SIG-M5 (cell line): ENCODE data around the gene MDFI.

Experiments used
- DNase-seq: peaks from one replicate; lab custom pipeline; 2025; lab: John Stamatoyannopoulos, UW

Gene MDFI

DNA sequence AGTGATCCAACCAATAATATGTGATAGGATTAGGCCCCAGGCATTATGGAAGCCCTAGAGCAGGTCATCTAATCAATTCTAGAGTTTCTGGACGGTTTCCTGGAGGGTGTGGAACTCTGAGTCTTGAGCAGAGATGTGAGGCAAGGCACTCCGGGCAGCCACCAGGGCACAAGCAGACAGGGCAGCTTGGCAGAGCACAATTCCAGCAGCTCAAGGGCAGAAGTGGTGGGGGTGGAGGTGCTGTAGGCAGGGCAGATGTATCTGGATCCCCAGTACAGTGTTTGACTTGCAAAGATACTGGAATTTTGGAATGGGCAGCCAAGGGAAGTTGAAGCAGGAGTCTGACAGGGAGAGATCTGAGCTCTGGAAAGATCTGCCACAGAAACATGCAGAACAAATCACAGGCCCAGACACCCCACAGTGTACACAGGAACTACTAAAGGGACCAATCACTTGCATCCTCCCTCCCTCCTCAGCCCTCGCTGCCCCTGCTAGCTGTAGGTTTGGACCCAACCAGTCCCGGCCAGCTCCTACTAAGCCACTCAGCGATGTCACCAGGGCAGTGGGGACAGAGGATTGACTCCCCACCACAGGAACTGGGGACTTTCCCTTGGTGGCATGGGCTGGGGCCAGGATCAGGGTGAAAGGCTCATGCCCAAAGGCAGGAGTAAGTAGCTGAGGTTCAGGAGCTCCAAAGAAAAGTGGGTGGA lies 50.1 kb downstream of the MDFI start:
- no peak for DNase-seq

DNA sequence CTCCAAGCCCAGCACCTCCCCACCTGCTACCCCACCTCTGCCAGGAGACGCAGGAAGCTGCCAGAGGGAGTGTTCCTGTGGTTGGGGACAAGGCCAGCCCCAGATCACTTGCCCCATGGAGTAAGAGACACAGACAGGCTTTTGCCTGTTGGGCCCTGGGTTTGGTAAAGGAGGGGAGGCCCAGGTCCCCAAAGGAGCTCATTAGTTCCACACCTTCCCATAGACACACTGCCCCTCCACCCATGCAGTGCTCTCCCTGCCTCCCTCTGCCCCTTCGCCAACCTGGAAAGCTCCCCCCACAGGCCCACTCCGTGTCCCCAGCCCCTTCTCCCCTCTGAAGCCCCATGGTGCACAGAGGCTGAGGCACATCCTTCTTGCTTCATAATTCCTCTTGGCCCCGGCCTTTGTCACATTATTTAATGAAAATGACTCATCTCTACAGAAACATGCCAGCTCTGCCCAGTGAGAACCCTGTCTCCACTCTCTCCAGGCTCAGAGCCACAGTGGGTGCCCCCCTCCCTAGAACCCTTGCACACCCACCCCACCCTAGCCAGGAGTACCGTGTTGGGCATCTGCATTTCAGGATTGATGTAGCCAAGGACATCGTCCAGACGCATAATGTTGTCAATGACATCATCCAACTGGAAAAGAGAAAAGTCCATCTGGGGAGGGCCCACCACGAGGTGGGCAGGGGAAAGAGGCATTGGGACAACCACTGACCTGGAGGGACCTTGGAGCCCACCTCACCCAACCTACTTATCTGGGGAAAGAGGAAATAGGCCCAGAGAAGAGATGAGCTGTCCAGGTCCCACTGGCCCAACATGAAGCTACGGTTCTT lies 51.1 kb downstream of the MDFI start:
- no peak for DNase-seq

DNA sequence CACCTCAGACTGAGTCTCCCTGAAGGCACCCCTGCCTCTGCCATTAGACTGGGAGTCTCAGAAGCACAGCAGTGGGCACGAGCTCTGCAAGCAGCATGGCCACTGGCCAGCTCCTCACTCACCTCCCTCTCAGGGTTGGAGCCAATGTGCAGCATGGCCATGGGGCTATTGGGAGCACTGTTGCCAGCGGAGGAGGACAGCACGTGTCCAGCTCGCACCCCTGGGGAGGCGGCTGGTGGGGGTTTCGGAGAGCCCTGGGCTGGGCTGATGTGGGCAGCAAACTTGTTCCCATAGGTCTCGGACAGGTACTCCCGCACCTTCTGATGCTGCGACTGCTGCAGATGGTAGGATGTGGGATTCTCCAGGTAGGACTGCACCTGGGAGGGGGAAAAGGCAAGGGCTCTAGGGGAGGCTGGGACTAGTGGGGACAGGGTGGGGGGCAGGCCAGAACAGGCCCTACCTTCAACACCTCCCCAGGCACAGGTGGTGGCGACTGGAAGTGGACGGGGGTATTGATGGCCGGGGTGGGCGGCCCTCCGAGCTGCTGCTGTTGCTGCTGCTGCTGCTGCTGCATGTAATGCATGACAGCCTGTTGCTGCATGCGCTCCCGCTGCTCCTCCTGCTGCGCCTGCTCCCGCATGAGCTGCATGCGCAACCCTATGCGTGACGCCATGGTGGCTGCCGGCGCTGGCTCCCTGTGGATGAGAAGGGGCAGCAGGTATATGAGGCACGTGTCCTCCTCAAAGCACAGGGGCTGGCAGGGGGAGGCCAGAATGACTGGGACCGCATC lies 52.5 kb downstream of the MDFI start:
- DNase-seq, result no peak

- DNase-seq, result no peak
Measured at GRCh38 chr6:41691426-41692079, 53.3 kb downstream of the MDFI start.

DNA sequence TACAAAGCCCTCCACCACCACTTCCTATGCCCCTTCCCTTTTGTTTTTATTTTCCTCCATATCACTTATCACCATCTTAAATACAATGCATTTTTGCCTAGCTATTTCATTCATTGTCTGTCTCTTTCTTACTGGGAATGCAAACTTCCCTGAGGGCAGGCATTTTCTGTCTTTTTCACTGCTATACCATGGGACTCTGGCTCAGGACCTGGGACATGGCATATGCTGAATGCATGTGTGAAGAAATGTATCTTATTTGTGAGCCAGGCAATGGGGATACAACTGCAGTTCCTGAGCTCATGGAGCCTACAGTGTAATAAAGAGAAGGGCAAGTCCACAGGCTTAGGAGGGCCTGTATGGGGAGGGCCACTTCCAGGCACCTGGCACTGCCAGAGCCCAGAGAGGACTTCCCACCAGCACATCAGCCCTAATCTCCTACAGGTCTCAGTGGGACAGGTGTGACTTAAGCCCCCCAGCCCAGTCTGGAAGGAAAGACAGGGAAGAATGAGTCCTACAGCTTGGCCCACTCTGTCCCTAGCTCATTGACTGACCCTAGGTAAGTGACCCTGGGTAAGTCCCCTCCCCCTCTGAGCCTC lies 53.9 kb downstream of the MDFI start:
- no peak for DNase-seq

- no peak for DNase-seq
Measured at GRCh38 chr6:41692730-41693129, 54.5 kb downstream of the MDFI start.

DNA sequence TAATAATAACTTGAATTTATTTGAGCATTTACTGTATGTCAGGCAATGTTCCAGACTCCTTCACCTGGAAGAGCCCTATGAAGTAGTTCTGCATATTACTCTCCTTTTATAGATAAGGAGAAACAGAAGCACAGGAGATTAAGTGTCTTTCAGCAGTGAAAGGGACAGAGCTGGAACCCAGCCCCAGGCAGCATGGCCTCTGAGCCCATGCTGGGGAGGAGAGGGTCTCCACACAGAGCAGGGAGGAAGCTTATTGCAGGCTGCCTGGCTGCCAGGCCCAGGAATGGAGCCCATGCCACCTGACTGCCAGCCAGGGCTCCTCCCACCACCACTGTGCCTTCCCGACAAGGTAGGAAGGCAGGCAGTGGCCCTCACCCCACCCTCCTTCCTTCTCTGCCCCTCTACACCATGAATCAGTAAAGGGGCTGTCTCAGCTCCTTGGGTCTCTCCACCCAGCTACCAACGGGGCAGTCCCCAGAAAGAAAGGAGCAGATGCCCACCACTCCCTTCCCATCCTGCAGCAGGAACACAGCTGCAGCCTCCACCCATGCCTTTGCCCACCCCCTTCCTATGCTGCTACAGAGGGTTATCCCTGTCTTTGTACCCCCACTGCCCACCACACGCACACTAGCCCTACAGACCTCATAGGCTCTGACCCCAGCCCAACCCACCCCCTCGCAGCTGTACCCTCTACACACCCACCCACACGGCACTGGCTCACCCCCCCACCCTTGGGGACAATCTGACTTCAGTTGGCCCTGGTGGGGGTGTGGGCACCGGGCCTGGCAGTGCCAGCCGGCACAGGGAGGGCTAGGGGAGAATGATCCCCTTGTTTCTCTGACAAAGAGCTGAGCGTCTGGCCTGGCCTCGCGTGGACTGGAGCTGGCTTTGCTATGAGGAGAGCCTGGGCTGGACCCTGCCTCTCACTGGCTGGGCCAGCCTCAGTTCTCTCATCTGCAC lies 55.3 kb downstream of the MDFI start:
- DNase-seq, result no peak

GRCh38 chr6:41694815-41695526 lies 56.7 kb downstream of the MDFI start:
- no peak for DNase-seq

DNA sequence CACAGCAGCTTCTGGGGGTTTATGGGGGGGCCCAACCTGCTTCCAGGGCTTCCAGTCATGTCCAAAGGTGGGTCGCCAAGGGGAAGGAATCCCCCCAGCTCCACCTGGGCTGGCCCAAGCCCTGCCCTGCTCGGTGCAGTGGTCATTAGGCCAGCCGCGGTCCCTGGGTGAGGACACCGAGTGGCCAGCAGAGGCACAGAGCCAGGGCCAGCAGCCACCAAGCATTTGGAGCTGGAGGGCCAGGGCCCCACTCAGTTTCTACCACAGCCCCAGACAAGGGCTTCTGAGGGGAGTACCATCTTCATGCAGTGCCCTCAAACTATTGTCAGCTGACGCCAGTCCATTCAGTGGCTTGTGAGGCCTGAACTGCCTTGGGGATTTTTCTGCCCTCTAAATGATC lies 57.6 kb downstream of the MDFI start:
- no peak for DNase-seq

DNA sequence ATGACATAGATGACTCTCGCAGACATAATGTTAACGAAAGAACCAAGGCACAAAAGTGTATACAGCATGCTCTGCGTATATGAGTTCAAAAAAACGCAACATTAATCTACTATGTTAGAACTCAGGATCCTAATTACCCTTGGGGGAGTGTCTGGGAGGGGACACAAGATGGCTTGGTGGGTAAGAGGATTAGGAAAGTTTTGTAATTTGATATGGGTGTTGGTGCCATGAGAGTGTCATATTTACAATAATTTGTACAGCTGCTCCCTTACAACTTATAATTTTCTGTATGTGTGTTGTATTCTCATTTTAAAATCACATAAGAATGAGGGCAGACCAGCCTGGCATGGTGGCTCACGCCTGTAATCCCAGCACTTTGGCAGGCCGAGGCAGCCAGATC lies 58.5 kb downstream of the MDFI start:
- no peak for DNase-seq

GRCh38 chr6:41697861-41698781 lies 59.9 kb downstream of the MDFI start:
- no peak for DNase-seq

DNA sequence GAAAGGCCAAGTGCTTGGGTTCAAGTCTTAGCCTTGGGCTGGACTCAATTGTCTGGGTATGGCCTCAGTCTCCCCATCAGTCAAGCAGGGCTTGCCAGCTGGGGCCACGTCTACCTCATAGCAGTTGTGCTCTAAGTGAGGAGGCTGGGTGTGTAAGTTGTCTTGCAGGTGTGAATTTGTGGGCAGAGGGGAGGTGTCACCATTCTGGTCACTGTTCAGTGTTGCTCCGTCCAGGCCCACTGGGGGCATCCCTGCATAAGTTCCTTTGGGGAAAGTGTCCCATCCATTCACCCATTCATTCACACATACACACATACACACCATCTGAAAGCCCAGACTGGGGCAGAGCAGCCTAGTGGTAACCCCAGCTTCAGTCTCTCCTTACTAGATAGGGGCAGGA lies 60.8 kb downstream of the MDFI start:
- DNase-seq, result no peak

DNA sequence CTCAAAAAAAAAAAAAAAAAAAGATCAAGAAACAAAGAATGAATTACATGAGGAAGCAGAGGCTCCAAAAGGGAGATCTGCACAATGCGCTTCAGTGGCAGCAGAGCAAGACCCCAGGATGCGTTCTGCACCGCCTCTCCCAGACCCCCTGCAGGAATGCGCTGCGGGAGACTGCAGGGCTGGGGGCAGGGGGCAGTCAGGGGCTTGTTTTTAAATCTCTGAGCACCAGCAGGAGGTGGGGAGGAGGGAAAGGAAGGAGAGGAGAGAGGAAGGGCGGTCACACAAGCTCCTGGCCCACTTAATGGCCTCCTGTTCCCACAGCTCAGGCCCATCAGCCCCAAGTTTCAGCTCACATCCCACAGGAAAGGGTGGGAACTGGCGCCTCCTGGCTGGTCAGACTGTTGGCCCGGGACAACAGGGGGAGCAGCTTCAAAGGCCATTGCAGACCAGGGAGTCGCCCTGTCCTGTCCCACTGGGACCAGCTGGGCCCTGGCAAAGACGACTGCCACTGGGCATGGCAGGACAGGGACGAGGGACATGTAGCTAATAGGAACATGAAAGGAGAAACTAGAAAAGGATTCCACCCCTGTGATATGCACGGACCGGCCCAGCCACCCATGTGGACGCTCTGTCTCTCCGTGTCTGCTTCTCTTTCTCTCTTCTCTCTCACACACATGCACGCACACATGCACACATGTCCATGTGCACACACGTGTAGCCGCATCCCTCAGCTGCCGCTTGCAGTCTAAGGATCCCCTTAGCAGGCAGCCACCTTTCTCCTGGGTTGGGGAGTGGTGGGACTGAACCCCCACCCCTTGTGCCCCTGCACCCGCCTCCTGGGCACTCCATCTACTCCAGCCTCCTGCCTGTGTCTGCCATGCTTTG lies 62.4 kb downstream of the MDFI start:
- DNase-seq, result no peak

GRCh38 chr6:41702089-41702745 lies 63.9 kb downstream of the MDFI start:
- no peak for DNase-seq

DNA sequence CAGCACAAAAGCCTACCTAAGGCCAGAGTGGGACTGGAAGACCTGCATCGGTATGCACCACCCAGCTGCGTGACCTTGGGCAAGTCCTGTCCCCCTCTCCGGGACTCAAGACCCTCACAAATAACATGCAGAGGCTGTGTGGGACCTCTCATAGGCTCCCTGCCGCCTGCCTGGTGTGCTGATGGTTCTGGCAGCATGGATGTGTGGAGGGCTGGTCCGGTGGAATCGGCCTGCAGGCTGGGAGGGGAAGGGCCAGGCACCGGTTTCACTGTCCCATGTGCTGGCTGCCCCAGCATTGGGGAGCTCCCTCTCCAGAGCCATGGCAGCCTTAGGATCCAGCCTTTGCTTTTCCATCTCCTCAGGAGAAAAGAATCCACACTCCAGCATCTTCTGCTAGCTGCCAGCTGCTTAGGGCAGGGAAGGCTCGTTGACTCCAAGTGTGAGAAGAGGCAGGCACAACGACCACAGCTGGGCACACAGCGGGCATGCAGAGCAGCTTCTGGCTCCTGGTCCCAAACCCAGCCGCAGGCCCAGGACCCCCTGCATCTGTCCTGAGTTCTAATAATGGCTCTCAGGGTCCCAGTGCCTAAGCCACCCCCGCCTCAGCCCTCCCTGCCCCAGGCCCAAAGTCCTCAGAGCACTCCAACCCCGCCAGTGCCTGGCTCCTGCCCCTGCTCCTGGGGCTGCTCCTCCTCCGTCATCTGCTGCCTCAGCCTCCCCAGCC lies 64.7 kb downstream of the MDFI start:
- DNase-seq, result no peak
